HepG2 (cell line): ENCODE results near the gene THOC5. TPM values are rescaled to one million over a fixed set of nuclear protein-coding genes. Genes with fewer than 3 reads are reported as not detected.

Experiments used
- FIP1L1 ChIP-seq: fragments of 200-400 bp; formaldehyde crosslinking; IDR thresholded peaks from 2 replicates; pipeline ENCODE4 v1.6.1; 2018; ENCODE audit warnings: low read depth, mild to moderate bottlenecking, low read length, moderate library complexity, borderline replicate concordance; ENCODE audit not compliant: insufficient read depth
- HMGXB3 ChIP-seq: sonication (generic); formaldehyde crosslinking; IDR thresholded peaks from 2 replicates; pipeline ENCODE4 v1.4.0; 2020; ENCODE audit warnings: missing genetic modification reagents, borderline replicate concordance
- IKZF4 ChIP-seq: sonication (generic); formaldehyde crosslinking; IDR thresholded peaks from 2 replicates; pipeline ENCODE4 v1.5.1; 2020; ENCODE audit warnings: borderline replicate concordance, mild to moderate bottlenecking, low read depth, missing genetic modification reagents; ENCODE audit errors: not compliant biosample characterization
- ISX ChIP-seq: sonication (generic); formaldehyde crosslinking; conservative IDR thresholded peaks from 2 replicates; pipeline ENCODE4 v1.5.0; 2020; ENCODE audit warnings: missing genetic modification reagents
- MEIS1 ChIP-seq: sonication (generic); formaldehyde crosslinking; IDR thresholded peaks from 2 replicates; pipeline ENCODE4 v1.9.0; 2021; ENCODE audit warnings: mild to moderate bottlenecking, missing genetic modification reagents, moderate library complexity, borderline replicate concordance
- PBX3 ChIP-seq: sonication (generic); formaldehyde crosslinking; IDR thresholded peaks from 2 replicates; pipeline ENCODE4 v1.8.1; 2023; ENCODE audit warnings: missing genetic modification reagents, inconsistent platforms, borderline replicate concordance
- SCMH1 ChIP-seq: sonication (generic); formaldehyde crosslinking; IDR thresholded peaks from 2 replicates; pipeline ENCODE4 v1.9.0; 2021; ENCODE audit warnings: missing genetic modification reagents, mild to moderate bottlenecking, borderline replicate concordance
- TOPORS ChIP-seq: sonication (generic); formaldehyde crosslinking; IDR thresholded peaks from 2 replicates; pipeline ENCODE4 v1.8.0; 2023; ENCODE audit warnings: mild to moderate bottlenecking, missing genetic modification reagents
- XRCC5 ChIP-seq: fragments of 200-400 bp; formaldehyde crosslinking; optimal IDR thresholded peaks from 2 replicates; pipeline ENCODE3; 2017; ENCODE audit warnings: mild to moderate bottlenecking, low read length
- ZHX2 ChIP-seq, 2 experiments: sonication (generic) in 1 of 2; formaldehyde crosslinking in 1 of 2; IDR thresholded peaks; 2 replicates each; pipeline versions ENCODE4 v1.6.1 to v1.9.0; 2014 to 2022; ENCODE audit warnings: antibody characterized with exemption in 1 of 2, borderline replicate concordance in 1 of 2, inconsistent platforms in 1 of 2, low read depth in 1 of 2, missing genetic modification reagents in 1 of 2
- ZNF224 ChIP-seq: sonication (generic); formaldehyde crosslinking; IDR thresholded peaks from 2 replicates; pipeline ENCODE4 v1.5.0; 2020; ENCODE audit warnings: mild to moderate bottlenecking, missing genetic modification reagents
- ZNF263 ChIP-seq: sonication (generic); formaldehyde crosslinking; IDR thresholded peaks from 2 replicates; pipeline ENCODE4 v1.4.0; 2020; ENCODE audit warnings: missing genetic modification reagents
- ZNF282 ChIP-seq: fragments of 450-650 bp; IDR thresholded peaks from 2 replicates; pipeline ENCODE4 v1.6.1; 2018; ENCODE audit not compliant: partially characterized antibody
- ZNF614 ChIP-seq: IDR thresholded peaks from 2 replicates; pipeline ENCODE4 v1.6.1; 2018; ENCODE audit warnings: missing biosample characterization, missing genetic modification reagents, inconsistent platforms, borderline replicate concordance
- ZNF644 ChIP-seq: IDR thresholded peaks from 2 replicates; pipeline ENCODE4 v1.6.1; 2016; ENCODE audit warnings: low read depth
- ZNF674 ChIP-seq: sonication (generic); formaldehyde crosslinking; IDR thresholded peaks from 2 replicates; pipeline ENCODE4 v1.5.0; 2020; ENCODE audit warnings: low read depth, mild to moderate bottlenecking, missing genetic modification reagents
- ZNF691 ChIP-seq: sonication (generic); formaldehyde crosslinking; IDR thresholded peaks from 2 replicates; pipeline ENCODE4 v1.4.0; 2020; ENCODE audit warnings: missing genetic modification reagents, low read depth, mild to moderate bottlenecking, borderline replicate concordance
- polyA plus RNA-seq, 8 experiments: library from polyadenylated mRNA; depleted of rRNA in 3 of 8; stranded (reverse) in 7 of 8; unstranded in 1 of 8; fragments of >200 nt; fragmentation: Illumina TruSeq in 4 of 8; extraction: Trizol in 4 of 8; gene quantifications; 2 replicates each; pipeline versions ENCODE4 v1.2.1 to v1.2.3, GENCODE V29; 2011 to 2016; ENCODE audit warnings: low read depth in 4 of 8, missing spikeins in 1 of 8, mixed read lengths in 1 of 8; ENCODE audit not compliant: insufficient read depth in 1 of 8
- total RNA-seq, 5 experiments: library from RNA; depleted of rRNA; stranded (reverse); fragments of >200 nt; fragmentation: Illumina TruSeq; extraction: Trizol; gene quantifications; 2 replicates each; pipeline ENCODE4 v1.2.3, GENCODE V29; 2016; ENCODE audit warnings: low read depth in 1 of 5

The THOC5 gene
- total and polyA plus RNA-seq, 2 of the 13 experiments (the other 11 are each of a cell fraction or from before 2014, with no cell fraction given), result 45.8 to 46.7 TPM

DNA sequence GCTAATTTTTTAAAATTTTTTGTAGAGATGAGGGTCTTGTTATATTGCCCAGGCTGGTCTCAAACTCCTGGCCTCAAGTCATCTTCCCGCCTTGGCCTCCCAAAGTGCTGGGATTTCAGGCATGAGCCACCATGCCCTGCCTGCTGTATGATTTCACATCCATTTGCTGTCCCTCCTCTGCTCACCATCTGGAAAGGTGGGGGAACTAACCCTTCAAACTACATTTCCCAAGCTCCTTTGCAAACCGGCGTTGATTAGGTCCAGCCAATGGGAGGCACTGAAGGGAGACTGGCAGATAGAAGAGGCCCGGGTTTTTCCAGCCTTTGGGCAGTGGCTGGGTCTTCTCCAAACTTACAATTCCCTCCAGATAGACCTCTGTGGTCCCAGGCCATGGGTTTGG is 95.8 kb downstream of the THOC5 start (continued):
- TF ChIP-seq TOPORS (CRISPR knock-in tag) (no peak), XRCC5 (no peak), ZHX2 (IDR thresholded peaks at IDR 0.05; ENCODE audit: low read depth) (no peak), ZHX2 (CRISPR knock-in tag; IDR thresholded peaks at IDR 0.05; ENCODE audit: borderline replicate concordance) (no peak), ZNF691 (CRISPR knock-in tag) (no peak), SCMH1 (CRISPR knock-in tag) (no peak), ISX (CRISPR knock-in tag) (no peak), PBX3 (CRISPR knock-in tag) (no peak), ZNF614 (CRISPR knock-in tag) (no peak), ZNF674 (CRISPR knock-in tag) (no peak), FIP1L1 (no peak), IKZF4 (no peak), ZNF263 (CRISPR knock-in tag) (no peak), ZNF282 (no peak), ZNF644 (no peak), MEIS1 (CRISPR knock-in tag) (no peak), HMGXB3 (no peak), ZNF224 (0 out of 2 replicates have a peak, but pooled peaks have one; percentile 33)
